Measurements from ENCODE around the gene PIMREG.

Gene PIMREG

GRCh38 chr17:6461792-6462524 lies 17.7 kb downstream of the PIMREG start:
- DNase-seq (ENCODE audit: low read depth), result no peak

- no peak for DNase-seq (ENCODE audit: low read depth)
Measured at GRCh38 chr17:6462692-6463091, 18.4 kb downstream of the PIMREG start.

- DNase-seq (ENCODE audit: low read depth), result no peak
Measured at GRCh38 chr17:6463616-6464445, 19.6 kb downstream of the PIMREG start.

- no peak for DNase-seq (ENCODE audit: low read depth)
Measured at GRCh38 chr17:6464446-6465041, 20.3 kb downstream of the PIMREG start.

- no peak for DNase-seq (ENCODE audit: low read depth)
Measured at GRCh38 chr17:6465206-6466003, 21.1 kb downstream of the PIMREG start.

- no peak for DNase-seq (ENCODE audit: low read depth)
Measured at GRCh38 chr17:6467567-6467966, 23.3 kb downstream of the PIMREG start.

GRCh38 chr17:6468051-6468790 lies 24.0 kb downstream of the PIMREG start:
- DNase-seq (ENCODE audit: low read depth), result no peak

GRCh38 chr17:6470146-6470718 lies 26.0 kb downstream of the PIMREG start:
- DNase-seq (ENCODE audit: low read depth), result no peak

- DNase-seq (ENCODE audit: low read depth), result no peak
Measured at GRCh38 chr17:6470751-6471521, 26.7 kb downstream of the PIMREG start.

GRCh38 chr17:6471531-6472465 lies 27.5 kb downstream of the PIMREG start:
- DNase-seq (ENCODE audit: low read depth), result peak; percentile 18

- no peak for DNase-seq (ENCODE audit: low read depth)
Measured at GRCh38 chr17:6472517-6472916, 28.3 kb downstream of the PIMREG start.

GRCh38 chr17:6473128-6473767 lies 29.0 kb downstream of the PIMREG start:
- DNase-seq (ENCODE audit: low read depth), result peak; percentile 10

GRCh38 chr17:6474376-6474775 lies 30.1 kb downstream of the PIMREG start:
- DNase-seq (ENCODE audit: low read depth), result no peak

GRCh38 chr17:6474906-6475305 lies 30.7 kb downstream of the PIMREG start:
- no peak for DNase-seq (ENCODE audit: low read depth)

- DNase-seq (ENCODE audit: low read depth), result no peak
Measured at GRCh38 chr17:6475411-6475810, 31.2 kb downstream of the PIMREG start.

- DNase-seq (ENCODE audit: low read depth), result no peak
Measured at GRCh38 chr17:6476076-6476809, 32.0 kb downstream of the PIMREG start.

- DNase-seq (ENCODE audit: low read depth), result no peak
Measured at GRCh38 chr17:6476810-6477179, 32.5 kb downstream of the PIMREG start.

GRCh38 chr17:6477831-6478383 lies 33.7 kb downstream of the PIMREG start:
- no peak for DNase-seq (ENCODE audit: low read depth)

All from GM04503 (cell line).